ENCODE results near the gene KDM6B.

Gene KDM6B, protein sequence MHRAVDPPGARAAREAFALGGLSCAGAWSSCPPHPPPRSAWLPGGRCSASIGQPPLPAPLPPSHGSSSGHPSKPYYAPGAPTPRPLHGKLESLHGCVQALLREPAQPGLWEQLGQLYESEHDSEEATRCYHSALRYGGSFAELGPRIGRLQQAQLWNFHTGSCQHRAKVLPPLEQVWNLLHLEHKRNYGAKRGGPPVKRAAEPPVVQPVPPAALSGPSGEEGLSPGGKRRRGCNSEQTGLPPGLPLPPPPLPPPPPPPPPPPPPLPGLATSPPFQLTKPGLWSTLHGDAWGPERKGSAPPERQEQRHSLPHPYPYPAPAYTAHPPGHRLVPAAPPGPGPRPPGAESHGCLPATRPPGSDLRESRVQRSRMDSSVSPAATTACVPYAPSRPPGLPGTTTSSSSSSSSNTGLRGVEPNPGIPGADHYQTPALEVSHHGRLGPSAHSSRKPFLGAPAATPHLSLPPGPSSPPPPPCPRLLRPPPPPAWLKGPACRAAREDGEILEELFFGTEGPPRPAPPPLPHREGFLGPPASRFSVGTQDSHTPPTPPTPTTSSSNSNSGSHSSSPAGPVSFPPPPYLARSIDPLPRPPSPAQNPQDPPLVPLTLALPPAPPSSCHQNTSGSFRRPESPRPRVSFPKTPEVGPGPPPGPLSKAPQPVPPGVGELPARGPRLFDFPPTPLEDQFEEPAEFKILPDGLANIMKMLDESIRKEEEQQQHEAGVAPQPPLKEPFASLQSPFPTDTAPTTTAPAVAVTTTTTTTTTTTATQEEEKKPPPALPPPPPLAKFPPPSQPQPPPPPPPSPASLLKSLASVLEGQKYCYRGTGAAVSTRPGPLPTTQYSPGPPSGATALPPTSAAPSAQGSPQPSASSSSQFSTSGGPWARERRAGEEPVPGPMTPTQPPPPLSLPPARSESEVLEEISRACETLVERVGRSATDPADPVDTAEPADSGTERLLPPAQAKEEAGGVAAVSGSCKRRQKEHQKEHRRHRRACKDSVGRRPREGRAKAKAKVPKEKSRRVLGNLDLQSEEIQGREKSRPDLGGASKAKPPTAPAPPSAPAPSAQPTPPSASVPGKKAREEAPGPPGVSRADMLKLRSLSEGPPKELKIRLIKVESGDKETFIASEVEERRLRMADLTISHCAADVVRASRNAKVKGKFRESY (N-terminal part only)

GRCh38 chr17:7833795-7834541 is at the start of gene KDM6B:
TSS of gene KDM6B (plus strand) at chr17:7834217. CDS start at chr17:7845555, 11,338 bp downstream.
- in situ Hi-C loops (cut with HindIII; ENCODE audit: low sequenced_read_pairs) = no loop called here

GRCh38 chr17:7786866-7787265 is 47.2 kb upstream of the KDM6B start:
- in situ Hi-C loops (cut with HindIII; ENCODE audit: low sequenced_read_pairs) = no loop called here

- in situ Hi-C loops (cut with HindIII; ENCODE audit: low sequenced_read_pairs) = no loop called here
These were observed 44.9 kb upstream of the KDM6B start for GRCh38 chr17:7789131-7789530.

GRCh38 chr17:7790150-7790549 is 43.9 kb upstream of the KDM6B start:
- in situ Hi-C loops (cut with HindIII; ENCODE audit: low sequenced_read_pairs) = no loop called here

GRCh38 chr17:7792611-7793010 is 41.4 kb upstream of the KDM6B start:
- in situ Hi-C loops (cut with HindIII; ENCODE audit: low sequenced_read_pairs) = no loop called here

DNA sequence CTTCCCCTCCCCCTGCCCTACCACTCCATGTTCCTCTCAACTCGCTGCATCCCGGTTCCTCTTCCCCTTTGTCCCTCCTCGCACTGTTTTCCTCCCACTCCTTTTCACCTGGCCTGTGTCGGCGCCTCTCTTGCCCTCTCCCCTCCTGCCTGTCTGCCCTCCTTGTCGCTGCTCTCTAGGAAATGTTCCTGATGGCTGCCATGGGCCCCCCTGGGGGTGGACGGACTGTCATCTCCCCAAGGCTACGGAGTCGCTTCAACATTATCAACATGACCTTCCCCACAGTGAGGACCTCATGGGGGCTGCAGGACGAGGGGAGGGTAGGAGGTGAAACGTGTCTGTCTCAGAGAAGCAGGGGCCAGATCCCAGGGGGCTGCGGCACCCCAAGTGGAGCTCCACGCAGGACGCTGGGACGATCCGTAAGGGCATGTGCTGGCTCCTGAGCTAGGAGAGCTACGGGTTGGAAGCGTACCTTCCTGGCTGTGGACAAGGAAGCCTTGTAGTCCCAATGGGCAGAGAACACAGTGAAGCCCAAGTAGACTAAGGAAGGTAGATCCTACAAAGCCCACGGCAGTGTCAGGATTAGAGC is 39.8 kb upstream of the KDM6B start:
- in situ Hi-C loops (cut with HindIII; ENCODE audit: low sequenced_read_pairs) = no loop called here

- in situ Hi-C loops (cut with HindIII; ENCODE audit: low sequenced_read_pairs) = no loop called here
These were observed 36.0 kb upstream of the KDM6B start for GRCh38 chr17:7797976-7798375.

GRCh38 chr17:7798839-7799238 is 35.2 kb upstream of the KDM6B start:
- in situ Hi-C loops (cut with HindIII; ENCODE audit: low sequenced_read_pairs) = no loop called here

DNA sequence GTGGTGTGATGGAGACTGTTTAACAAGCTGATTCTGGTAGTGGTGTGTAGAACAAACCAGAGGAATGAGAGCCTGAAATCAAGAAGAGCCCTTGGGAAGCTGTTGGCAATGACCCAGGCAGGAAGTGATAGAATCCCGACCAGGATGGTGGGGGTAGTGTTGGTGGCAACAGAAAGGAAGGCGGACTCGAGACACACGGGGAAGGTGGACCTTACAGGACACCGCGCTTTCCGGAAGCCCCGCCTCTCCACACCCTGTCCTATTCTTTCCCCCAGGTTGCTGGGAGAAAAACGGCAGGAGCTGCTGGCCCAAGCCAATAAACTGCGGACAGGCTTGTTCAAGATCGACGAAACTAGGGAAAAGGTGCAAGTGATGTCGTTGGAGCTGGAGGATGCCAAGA is 30.0 kb upstream of the KDM6B start:
- in situ Hi-C loops (cut with HindIII; ENCODE audit: low sequenced_read_pairs) = no loop called here

DNA sequence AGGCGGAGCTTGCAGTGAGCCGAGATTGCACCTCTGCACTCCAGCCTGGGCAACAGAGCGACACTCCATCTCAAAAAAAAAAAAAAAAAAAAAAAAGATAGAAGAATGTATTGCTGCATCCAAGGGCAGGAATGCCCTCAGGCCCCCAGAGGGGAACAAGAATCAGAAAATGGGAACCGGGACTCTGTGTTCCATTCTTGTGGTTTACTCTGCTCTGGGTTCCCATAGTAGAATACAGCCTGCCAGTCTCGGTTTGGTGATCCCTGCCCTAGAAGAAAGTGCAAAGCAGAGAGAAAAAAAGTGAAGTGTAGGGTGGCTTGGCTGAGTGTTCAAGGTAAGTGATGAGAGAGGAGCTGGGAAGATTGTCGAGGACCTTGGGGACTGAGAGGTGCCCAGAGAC is 27.4 kb upstream of the KDM6B start:
- in situ Hi-C loops (cut with HindIII; ENCODE audit: low sequenced_read_pairs) = no loop called here

DNA sequence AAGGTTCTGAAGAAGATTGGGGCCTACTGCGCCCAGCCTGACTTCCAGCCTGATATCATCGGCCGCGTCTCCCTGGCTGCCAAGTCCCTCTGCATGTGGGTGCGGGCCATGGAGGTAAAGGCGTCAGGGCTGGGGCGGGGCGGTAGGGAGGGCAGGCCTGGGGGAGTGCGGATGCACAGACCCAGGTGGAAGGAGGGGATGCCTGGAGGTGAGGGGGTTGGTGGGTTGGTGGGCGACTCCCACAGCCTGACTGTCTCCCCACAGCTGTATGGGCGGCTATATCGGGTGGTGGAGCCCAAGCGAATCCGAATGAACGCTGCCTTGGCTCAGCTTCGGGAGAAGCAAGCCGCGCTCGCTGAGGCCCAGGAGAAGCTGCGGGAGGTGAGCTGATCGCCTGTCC is 26.8 kb upstream of the KDM6B start:
- in situ Hi-C loops (cut with HindIII; ENCODE audit: low sequenced_read_pairs) = no loop called here

DNA sequence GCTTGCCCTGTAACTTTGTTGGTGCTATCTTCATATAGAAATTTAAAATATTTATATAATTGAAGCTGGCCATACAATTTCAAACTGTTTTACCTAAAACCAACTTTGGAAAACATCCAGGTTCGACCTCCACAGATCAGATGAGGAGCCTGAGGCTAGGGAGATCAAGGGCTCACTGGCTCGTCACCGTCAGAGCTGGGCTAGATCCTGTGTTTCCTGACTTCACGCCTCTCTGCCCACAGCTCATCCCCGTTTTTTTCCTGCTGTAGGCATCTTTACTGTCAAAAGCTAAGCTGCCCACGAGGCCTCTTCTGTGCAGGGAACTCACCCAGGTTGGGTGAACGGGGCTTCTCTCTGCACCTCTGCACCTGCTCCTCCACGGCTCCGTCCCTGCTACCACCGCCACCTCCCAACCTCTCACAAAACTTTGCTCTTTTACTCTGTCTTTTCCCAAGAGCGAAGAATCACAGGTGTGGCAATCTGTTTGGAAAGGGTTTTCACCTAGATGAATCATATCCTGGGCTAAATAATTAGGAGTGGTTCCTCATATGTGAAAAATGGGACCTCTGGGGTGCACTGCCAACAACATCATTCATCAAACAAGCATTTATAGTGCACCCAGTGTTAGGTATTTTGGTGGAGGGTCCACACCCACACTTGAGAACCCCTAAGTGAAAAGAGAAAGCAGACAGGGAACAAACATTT is 24.8 kb upstream of the KDM6B start:
- in situ Hi-C loops (cut with HindIII; ENCODE audit: low sequenced_read_pairs) = no loop called here

DNA sequence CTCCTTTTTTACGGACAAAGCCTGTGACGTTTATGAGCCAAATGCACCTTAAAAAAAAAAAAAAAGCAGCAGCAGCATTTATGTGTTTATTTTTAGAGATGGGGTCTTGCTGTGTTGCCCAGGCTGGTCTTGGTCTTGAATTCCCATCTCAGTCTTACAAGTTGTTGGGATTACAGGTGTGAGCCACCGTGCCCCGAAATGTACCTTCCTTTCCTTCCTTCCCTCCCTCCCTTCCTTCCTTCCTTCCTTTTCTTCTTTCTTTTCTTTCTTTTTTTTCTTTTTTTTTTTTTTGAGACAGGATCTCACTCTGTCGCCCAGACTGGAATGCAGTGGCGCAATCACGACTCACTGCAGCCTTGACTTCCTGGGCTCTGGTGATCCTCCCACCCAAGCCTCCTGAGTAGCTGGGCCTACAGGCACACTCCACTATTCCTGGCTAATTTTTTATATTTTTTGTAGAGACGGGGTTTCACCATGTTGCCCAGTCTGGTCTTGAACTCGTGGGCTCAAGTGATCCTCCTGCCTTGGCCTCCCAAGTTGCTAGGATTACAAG is 24.1 kb upstream of the KDM6B start:
- in situ Hi-C loops (cut with HindIII; ENCODE audit: low sequenced_read_pairs) = loop anchor here (10.0 kb wide), 2 partner anchors 45 to 85 kb away; no protein-coding TSS in a partner anchor

GRCh38 chr17:7811251-7811650 is 22.8 kb upstream of the KDM6B start:
- in situ Hi-C loops (cut with HindIII; ENCODE audit: low sequenced_read_pairs) = loop anchor here (10.0 kb wide), 2 partner anchors 46 to 86 kb away; no protein-coding TSS in a partner anchor

DNA sequence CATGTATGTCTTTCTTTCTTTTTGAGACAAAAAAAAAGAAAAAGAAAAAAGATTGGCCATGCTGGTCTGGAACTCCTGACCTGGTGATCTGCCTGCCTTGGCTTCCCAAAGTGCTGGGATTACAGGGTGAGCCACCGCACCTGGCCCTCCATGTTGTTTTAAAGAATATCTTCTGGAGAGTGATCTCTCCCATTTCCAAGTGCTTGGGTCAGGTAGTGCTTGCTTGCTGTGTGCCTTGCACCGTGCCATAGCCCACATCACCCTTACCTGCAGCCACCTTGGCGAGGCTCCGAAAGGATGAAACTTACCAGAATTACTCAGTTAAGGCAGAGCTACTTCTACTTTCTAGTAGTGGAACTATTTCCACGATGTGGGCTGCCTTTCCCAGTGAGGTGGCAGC is 19.0 kb upstream of the KDM6B start:
- in situ Hi-C loops (cut with HindIII; ENCODE audit: low sequenced_read_pairs) = loop anchor here (10.0 kb wide), 2 partner anchors 50 to 90 kb away; no protein-coding TSS in a partner anchor

DNA sequence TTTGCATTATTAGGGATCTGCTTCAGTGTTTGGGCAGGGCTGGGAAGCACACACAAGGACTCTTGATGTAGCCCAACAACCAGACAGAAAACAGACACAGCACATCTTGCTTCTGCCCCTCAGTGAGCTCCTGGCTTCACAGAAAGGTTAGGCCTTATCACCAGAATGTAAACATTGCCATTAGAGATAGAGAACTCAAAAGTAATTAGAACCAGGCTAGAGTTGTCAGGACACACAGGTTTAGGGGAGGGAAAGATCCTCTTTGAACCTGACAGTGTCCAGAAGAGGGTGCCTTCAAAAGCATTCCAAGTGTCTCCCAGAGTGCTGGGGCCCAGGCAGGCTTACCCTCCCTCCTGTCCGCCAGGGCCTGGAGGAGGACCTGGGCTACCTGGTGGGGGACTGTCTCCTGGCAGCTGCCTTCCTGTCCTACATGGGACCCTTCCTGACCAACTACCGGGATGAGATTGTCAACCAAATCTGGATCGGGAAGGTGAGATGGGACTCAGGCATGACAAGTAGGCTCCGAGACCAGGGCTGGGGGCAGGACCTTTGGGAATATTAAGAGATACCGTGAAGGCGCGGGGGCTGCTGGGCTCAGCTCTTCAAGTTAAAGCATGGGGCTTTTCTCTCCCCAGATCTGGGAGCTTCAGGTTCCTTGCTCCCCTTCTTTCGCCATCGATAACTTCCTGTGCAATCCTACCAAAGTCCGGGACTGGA is 16.9 kb upstream of the KDM6B start:
- in situ Hi-C loops (cut with HindIII; ENCODE audit: low sequenced_read_pairs) = loop anchor here (10.0 kb wide), 2 partner anchors 52 to 92 kb away; no protein-coding TSS in a partner anchor

- in situ Hi-C loops (cut with HindIII; ENCODE audit: low sequenced_read_pairs) = loop anchor here (10.0 kb wide), 2 partner anchors 53 to 93 kb away; no protein-coding TSS in a partner anchor
These were observed 16.4 kb upstream of the KDM6B start for GRCh38 chr17:7817643-7817964.

DNA sequence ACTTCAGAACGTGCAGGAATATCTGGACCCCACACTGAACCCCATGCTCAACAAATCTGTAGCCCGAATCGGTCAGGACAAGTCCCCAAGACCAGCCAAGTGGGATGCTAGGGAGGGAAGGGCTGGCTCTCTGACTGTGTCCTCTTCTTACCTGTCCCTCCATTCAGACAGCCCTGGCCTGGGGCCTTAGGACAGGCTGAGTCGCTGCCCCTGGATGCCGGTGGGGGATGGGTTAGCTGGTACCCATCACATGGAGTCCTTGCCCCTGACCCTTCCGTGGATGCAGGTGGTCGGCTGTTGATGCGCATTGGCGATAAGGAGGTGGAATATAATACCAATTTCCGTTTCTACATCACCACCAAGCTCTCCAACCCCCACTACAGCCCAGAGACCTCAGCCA is 16.0 kb upstream of the KDM6B start:
- in situ Hi-C loops (cut with HindIII; ENCODE audit: low sequenced_read_pairs) = loop anchor here (10.0 kb wide), 2 partner anchors 53 to 93 kb away; no protein-coding TSS in a partner anchor

Measured in endothelial cell of hepatic sinusoid (primary cell).